Colonic mucosa (tissue), 4 donors: ENCODE data around the gene RP9. TPM values are rescaled to one million over a fixed set of nuclear protein-coding genes. Genes with fewer than 3 reads are reported as not detected.

ENCODE experiments used
- DNase-seq: peaks from one replicate; pipeline ENCODE4 v3.0.0-alpha.2; 2020
- H3K27ac ChIP-seq: fragments of 200-600 bp; one replicate; pipeline ENCODE4 v1.8.0; 2021
- H3K27me3 ChIP-seq: fragments of 200-600 bp; one replicate; pipeline ENCODE4 v1.8.0; 2021
- H3K36me3 ChIP-seq: fragments of 200-600 bp; one replicate; pipeline ENCODE4 v1.8.0; 2021
- H3K4me1 ChIP-seq: fragments of 200-600 bp; one replicate; pipeline ENCODE4 v1.8.0; 2021; ENCODE audit warnings: mild to moderate bottlenecking
- H3K4me3 ChIP-seq: fragments of 200-600 bp; one replicate; pipeline ENCODE4 v1.8.0; 2021
- H3K9ac ChIP-seq, 2 donors: one replicate each; pipeline ENCODE4 v1.7.0; 2013; ENCODE audit warnings: control low read depth in 2 of 2, low read depth in 2 of 2, low read length in 2 of 2
- H3K9me3 ChIP-seq: fragments of 200-600 bp; one replicate; pipeline ENCODE4 v1.8.0; 2021
- intact Hi-C: fragments of 100-400 bp; cut with DNase I; formaldehyde crosslinking; loops from one replicate; pipeline ENCODE4 v1.14.1; 2022
- total RNA-seq, 2 donors: library from RNA; stranded (reverse); fragmentation: NEBNext Ultra II Directional in 1 of 2; extraction: Animal tissue kit (Norgen Biotek cat#: 25700) in 1 of 2; gene quantifications; one replicate each; pipeline ENCODE4 v1.2.1, GENCODE V29; 2021
- TF ChIP-seq, protein P1 (sequence below): fragments of 200-600 bp; IDR thresholded peaks from one replicate; pipeline ENCODE4 v1.8.0; 2022; ENCODE audit warnings: antibody characterized with exemption, mild to moderate bottlenecking
- donor health status: healthy.
- donor health status: DM: no; HTN: no; CAD: no.
- donor health status: DM: no; HTN: no; CAD: no.

RP9 gene
- total RNA-seq, 2 donors from 2014 or later, result 9.5 to 10.0 TPM

GRCh38 chr7:33062782-33063443 is 46.3 kb downstream of the RP9 start:
- Histone ChIP-seq H3K4me1 (no peaks in the 10 kb centered on the region), H3K9ac (peak overlapping the region; percentile 81 to 89), H3K27me3 (no peaks in the 10 kb centered on the region), H3K4me3 (peak overlapping the region; percentile 88), H3K36me3 (no peaks in the 10 kb centered on the region), H3K27ac (peak overlapping the region; percentile 96), H3K9me3 (no peaks in the 10 kb centered on the region)
- intact Hi-C loops, result loop anchor here (5.0 kb wide), 1 partner anchor 106 kb away; the partner anchor contains the start of gene FKBP9
- TF ChIP-seq, protein P1, sequence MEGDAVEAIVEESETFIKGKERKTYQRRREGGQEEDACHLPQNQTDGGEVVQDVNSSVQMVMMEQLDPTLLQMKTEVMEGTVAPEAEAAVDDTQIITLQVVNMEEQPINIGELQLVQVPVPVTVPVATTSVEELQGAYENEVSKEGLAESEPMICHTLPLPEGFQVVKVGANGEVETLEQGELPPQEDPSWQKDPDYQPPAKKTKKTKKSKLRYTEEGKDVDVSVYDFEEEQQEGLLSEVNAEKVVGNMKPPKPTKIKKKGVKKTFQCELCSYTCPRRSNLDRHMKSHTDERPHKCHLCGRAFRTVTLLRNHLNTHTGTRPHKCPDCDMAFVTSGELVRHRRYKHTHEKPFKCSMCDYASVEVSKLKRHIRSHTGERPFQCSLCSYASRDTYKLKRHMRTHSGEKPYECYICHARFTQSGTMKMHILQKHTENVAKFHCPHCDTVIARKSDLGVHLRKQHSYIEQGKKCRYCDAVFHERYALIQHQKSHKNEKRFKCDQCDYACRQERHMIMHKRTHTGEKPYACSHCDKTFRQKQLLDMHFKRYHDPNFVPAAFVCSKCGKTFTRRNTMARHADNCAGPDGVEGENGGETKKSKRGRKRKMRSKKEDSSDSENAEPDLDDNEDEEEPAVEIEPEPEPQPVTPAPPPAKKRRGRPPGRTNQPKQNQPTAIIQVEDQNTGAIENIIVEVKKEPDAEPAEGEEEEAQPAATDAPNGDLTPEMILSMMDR, result no peak
- peak; percentile 94 for DNase-seq

DNA sequence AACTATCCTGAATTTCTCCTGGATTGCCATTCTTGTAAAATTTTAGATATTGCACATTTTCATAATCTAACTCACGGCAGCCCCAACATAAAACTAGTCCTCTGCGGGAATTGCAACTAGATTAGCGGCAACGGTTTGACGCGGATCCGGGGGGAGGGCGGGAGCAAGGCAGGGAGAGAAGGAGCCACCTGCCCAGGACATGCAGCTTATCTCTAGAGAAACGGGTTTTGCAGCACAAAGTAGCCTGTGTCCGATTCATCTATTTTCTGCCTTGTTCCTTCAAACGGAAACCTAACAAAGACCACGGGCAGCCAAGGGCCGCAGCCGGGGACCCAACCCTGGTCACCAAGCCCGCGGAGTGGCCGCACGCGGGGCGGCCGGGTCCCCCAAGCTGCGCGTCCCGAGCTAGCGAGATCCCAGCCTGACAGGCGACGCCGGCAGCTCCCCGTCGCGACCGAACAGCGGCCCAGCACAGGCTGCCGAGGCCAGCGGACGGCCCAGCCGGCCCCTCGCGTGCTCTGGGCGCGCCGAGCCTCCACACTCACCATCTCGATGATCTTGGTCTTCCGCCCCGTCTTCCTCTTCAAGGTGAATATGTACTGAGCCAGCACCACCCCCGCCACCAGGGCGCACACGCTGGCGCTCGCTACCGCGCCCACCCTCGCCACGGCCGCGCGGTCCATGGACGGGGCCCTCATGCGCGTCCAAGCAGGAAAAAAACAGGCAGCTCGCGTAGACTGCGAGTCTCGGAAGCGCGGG is 47.0 kb downstream of the RP9 start, which contains the start of gene NT5C3A:
Gene NT5C3A, minus strand, starts transcription at position 754 of the 759 bp plus-strand sequence. Its CDS starts 71 bp downstream, at position 683.
- H3K27ac ChIP-seq, result peak within 1 kb of the TSS; percentile 96

DNA sequence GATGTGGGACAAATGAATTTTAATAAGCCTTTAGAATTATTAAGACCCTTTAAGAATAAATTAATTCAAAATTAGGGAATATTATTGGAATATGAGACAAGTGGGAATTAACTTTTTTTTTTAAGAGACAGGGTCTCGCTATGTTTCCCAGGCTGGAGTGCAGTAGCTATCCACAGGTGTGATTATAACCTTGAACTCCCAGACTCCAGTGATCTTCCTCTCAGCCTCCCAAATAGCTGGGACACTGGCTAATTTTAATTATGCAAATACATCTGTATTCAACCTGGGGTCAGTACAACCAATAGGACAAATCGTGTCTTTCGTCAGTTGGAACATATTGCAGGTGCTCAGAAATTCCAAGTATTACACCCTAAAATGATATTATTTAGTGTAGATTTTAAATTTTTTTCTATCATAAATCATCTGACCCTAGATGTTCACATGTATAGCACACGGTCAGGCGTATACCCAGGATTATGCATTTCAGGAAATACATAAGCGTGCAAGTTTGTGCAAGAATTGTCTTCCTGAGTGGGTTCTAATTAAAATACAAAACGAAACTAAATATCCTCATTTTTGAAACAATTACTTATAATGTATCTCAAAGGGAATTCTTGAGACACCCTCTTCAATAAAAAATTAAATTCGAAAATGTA is 47.8 kb downstream of the RP9 start:
- H3K36me3 ChIP-seq, result no peaks in the 10 kb centered on the region
- H3K4me1 ChIP-seq, result no peaks in the 10 kb centered on the region
- no peaks in the 10 kb centered on the region for H3K27me3 ChIP-seq
- peak overlapping the region; percentile 88 for H3K4me3 ChIP-seq
- TF ChIP-seq, protein P1, result no peak
- H3K27ac ChIP-seq, result peak overlapping the region; percentile 96
- intact Hi-C loops, result loop anchor here (5.0 kb wide), 1 partner anchor 104 kb away; the partner anchor contains the start of gene FKBP9
- H3K9me3 ChIP-seq, result no peaks in the 10 kb centered on the region
- no peak for DNase-seq
- H3K9ac ChIP-seq, result peak overlapping the region in 1 of 2 donors; percentile 89

More for the DNA sequence above, 47.0 kb downstream of the RP9 start, which contains the start of gene NT5C3A:
- H3K27me3 ChIP-seq, result no peaks in the 10 kb centered on the region
- H3K4me3 ChIP-seq, result peak within 1 kb of the TSS; percentile 88
- intact Hi-C loops, result loop anchor here (5.0 kb wide), 1 partner anchor 105 kb away; the partner anchor contains the start of gene FKBP9
- H3K36me3 ChIP-seq, result no peaks in the 10 kb centered on the region
- DNase-seq, result peak; percentile 72
- H3K9me3 ChIP-seq, result no peaks in the 10 kb centered on the region
- H3K4me1 ChIP-seq, result no peaks in the 10 kb centered on the region
- TF ChIP-seq, protein P1, result no peak
- H3K9ac ChIP-seq, result peak within 1 kb of the TSS; percentile 89 to 90

DNA sequence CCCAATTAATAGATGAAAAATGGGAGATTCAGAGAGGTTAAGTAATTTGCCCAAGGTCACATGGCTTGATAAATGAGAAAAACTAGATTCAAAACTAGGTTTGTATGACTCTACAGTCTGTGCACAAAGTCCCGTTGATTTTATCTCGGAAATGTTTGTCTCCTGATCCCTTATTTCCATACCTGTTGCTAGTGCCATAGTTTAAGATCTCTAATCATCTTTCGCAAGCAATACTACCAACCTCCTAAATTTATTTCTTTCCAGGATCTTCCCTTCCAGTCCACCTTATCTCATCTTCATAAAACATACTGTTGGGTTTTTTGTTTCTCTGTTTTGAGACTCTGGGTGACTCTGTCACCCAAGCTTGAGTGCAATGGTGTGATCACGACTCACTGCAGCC is 49.6 kb downstream of the RP9 start:
- TF ChIP-seq, protein P1, result no peak
- Histone ChIP-seq H3K9ac (no peak overlapping the region), H3K4me1 (no peaks in the 10 kb centered on the region), H3K36me3 (no peaks in the 10 kb centered on the region), H3K4me3 (no peak overlapping the region), H3K27me3 (no peaks in the 10 kb centered on the region), H3K27ac (no peak overlapping the region), H3K9me3 (no peaks in the 10 kb centered on the region)
- intact Hi-C loops, result loop anchor here (5.0 kb wide), 1 partner anchor 102 kb away; the partner anchor contains the start of gene FKBP9
- DNase-seq, result no peak

DNA sequence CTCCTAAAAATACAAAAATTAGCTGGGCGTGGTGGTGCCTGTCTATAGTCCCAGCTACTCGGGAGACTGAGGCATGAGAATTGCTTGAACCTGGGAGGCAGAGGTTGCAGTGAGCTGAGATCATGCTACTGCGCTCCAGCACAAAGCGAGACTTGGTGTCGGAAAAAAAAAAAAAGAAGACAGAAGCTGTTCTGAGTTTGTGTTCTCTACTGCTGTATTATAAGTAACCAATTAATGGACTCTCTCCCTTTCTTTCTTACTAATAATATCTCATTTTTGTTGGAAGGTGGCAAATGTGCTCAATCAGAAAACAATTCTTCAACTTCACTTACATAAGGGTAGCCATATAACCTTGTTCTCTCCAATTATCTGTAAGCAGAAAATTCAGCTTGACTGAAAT is 54.0 kb downstream of the RP9 start:
- Histone ChIP-seq H3K27me3 (no peaks in the 10 kb centered on the region), H3K36me3 (no peaks in the 10 kb centered on the region), H3K4me1 (peaks cover 3% of the 10 kb centered on the region), H3K9me3 (no peaks in the 10 kb centered on the region), H3K4me3 (no peak overlapping the region), H3K27ac (no peak overlapping the region), H3K9ac (no peak overlapping the region)
- TF ChIP-seq, protein P1, result no peak
- no peak for DNase-seq
- intact Hi-C loops, result no loop called here
